Measurements from ENCODE around the gene C12orf56. TPM values are rescaled to one million over a fixed set of nuclear protein-coding genes. Genes with fewer than 3 reads are reported as not detected.

C12orf56 gene
- total and polyA plus RNA-seq, 4 donors: 0.08 to 0.47 (median 0.24) TPM; not detected in 1

- WGBS: 89% methylated on average over 4 of the region's 4 CpGs
- Histone ChIP-seq H3K36me3 (ENCODE audit: control insufficient read depth in 4 of 4, insufficient read depth in 3 of 4, low read depth in 1 of 4, low read length in 3 of 4) (no peaks in the 10 kb centered on the region), H3K9ac (ENCODE audit: low read depth in 1 of 2, low read length in 2 of 2) (no peak overlapping the region), H3K9me3 (ENCODE audit: control insufficient read depth in 4 of 4, low read length in 3 of 4) (no peaks in the 10 kb centered on the region), H3K4me3 (ENCODE audit: low read depth in 1 of 3, low read length in 3 of 3) (no peak overlapping the region), H3K27me3 (ENCODE audit: control insufficient read depth in 4 of 4, insufficient read depth in 4 of 4, low read length in 3 of 4) (no peaks in the 10 kb centered on the region), H3K27ac (ENCODE audit: low read depth in 1 of 2, low read length in 2 of 2) (no peak overlapping the region), H3K4me1 (ENCODE audit: control insufficient read depth in 4 of 4, insufficient read depth in 4 of 4, low read length in 3 of 4) (no peaks in the 10 kb centered on the region)
- DNase-seq (ENCODE audit: low spot score): no peak
- TF ChIP-seq NR2F2 (IDR thresholded peaks at IDR 0.05): no peak
- TF ChIP-seq ZBTB33 (IDR thresholded peaks at IDR 0.05): no peak
- no peak for TF ChIP-seq TAF1 (conservative IDR thresholded peaks at IDR 0.05)
- no peak for TF ChIP-seq ATF3 (IDR thresholded peaks at IDR 0.05)
These were observed 112.1 kb downstream of the C12orf56 start for GRCh38 chr12:64278421-64278820.

- H3K9ac ChIP-seq (ENCODE audit: low read depth in 1 of 2, low read length in 2 of 2): no peak overlapping the region
- no peaks in the 10 kb centered on the region for H3K27me3 ChIP-seq (ENCODE audit: control insufficient read depth in 4 of 4, insufficient read depth in 4 of 4, low read length in 3 of 4)
- no peak overlapping the region for H3K27ac ChIP-seq (ENCODE audit: low read depth in 1 of 2, low read length in 2 of 2)
- no peak overlapping the region for H3K4me3 ChIP-seq (ENCODE audit: low read depth in 1 of 3, low read length in 3 of 3)
- H3K4me1 ChIP-seq (ENCODE audit: control insufficient read depth in 4 of 4, insufficient read depth in 4 of 4, low read length in 3 of 4): no peaks in the 10 kb centered on the region
- no peak for DNase-seq (ENCODE audit: low spot score)
- no peaks in the 10 kb centered on the region for H3K36me3 ChIP-seq (ENCODE audit: control insufficient read depth in 4 of 4, insufficient read depth in 3 of 4, low read depth in 1 of 4, low read length in 3 of 4)
- H3K9me3 ChIP-seq (ENCODE audit: control insufficient read depth in 4 of 4, low read length in 3 of 4): no peaks in the 10 kb centered on the region
- 75% methylated on average over 11 of the region's 11 CpGs for WGBS
- TF ChIP-seq JUND (IDR thresholded peaks at IDR 0.05) (no peak), FOXA1 (IDR thresholded peaks at IDR 0.05) (no peak), FOXA2 (IDR thresholded peaks at IDR 0.05) (no peak), YY1 (IDR thresholded peaks at IDR 0.05) (no peak), CTCF (IDR thresholded peaks at IDR 0.05; ENCODE audit: low read depth, low read length, missing input control) (peak; percentile 32), NR2F2 (IDR thresholded peaks at IDR 0.05) (no peak), SP1 (IDR thresholded peaks at IDR 0.05) (no peak), ZBTB33 (IDR thresholded peaks at IDR 0.05) (no peak), RAD21 (IDR thresholded peaks at IDR 0.05) (peak; percentile 58 to 73), TAF1 (conservative IDR thresholded peaks at IDR 0.05) (no peak), EGR1 (IDR thresholded peaks at IDR 0.05; ENCODE audit: low read depth in 2 of 2) (no peak), MAX (IDR thresholded peaks at IDR 0.05) (no peak)
These were observed 116.8 kb downstream of the C12orf56 start for GRCh38 chr12:64273527-64274403.
